PC-9 (cell line): Measurements from ENCODE around the gene TMEM108. TPM values are rescaled to one million over a fixed set of nuclear protein-coding genes. Genes with fewer than 3 reads are reported as not detected.

Experiments
- BruUV-seq: library from RNA; stranded (reverse); fragments of 400-500 nt; replicated peaks from 2 replicates; lab custom pipeline; 2021; lab: Mats Ljungman, UMichigan
- CTCF ChIA-PET: fragments of 300-600 bp; sonication (Branson Sonifier 250); formaldehyde crosslinking; loops from one replicate; lab custom pipeline; 2022; ENCODE audit warnings: antibody characterized with exemption; lab: Charles Lee
- POLR2A ChIA-PET: fragments of 300-600 bp; sonication (Branson Sonifier 250); formaldehyde crosslinking; loops from one replicate; lab custom pipeline; 2022; ENCODE audit warnings: antibody characterized with exemption; ENCODE audit not compliant: unreplicated experiment; lab: Charles Lee
- DNase-seq, 2 experiments: peaks; one replicate each; pipeline versions ENCODE4 v3.0.0 to v3.0.0-alpha.2; 2015 to 2022; ENCODE audit warnings: mixed read lengths in 1 of 2
- H2AFZ ChIP-seq: fragments of 200-600 bp; sonication (generic); 2 replicates; pipeline ENCODE4 v1.8.1; 2017; ENCODE audit warnings: antibody characterized with exemption
- H3F3A ChIP-seq: fragments of 200-600 bp; sonication (generic); 2 replicates; pipeline ENCODE4 v1.8.1; 2017; ENCODE audit warnings: antibody characterized with exemption, mild to moderate bottlenecking, low read depth; ENCODE audit not compliant: insufficient read depth
- H3K27ac ChIP-seq: fragments of 200-600 bp; sonication (generic); 2 replicates; pipeline ENCODE4 v1.6.1; 2016; ENCODE audit warnings: mixed run types
- H3K27me3 ChIP-seq: fragments of 200-600 bp; sonication (generic); 2 replicates; pipeline ENCODE4 v1.6.1; 2016; ENCODE audit warnings: low read depth, mixed run types; ENCODE audit not compliant: insufficient read depth
- H3K36me3 ChIP-seq: fragments of 200-600 bp; sonication (generic); 2 replicates; pipeline ENCODE4 v1.6.1; 2016; ENCODE audit warnings: low read depth, mixed run types
- H3K4me1 ChIP-seq: fragments of 200-600 bp; sonication (generic); replicated peaks from 2 replicates; pipeline ENCODE4 v1.6.1; 2016; ENCODE audit warnings: mixed run types; ENCODE audit not compliant: insufficient read depth
- H3K4me2 ChIP-seq: fragments of 200-600 bp; sonication (generic); 2 replicates; pipeline ENCODE4 v1.6.1; 2017; ENCODE audit warnings: mixed run types
- H3K4me3 ChIP-seq: fragments of 200-600 bp; sonication (generic); 2 replicates; pipeline ENCODE4 v1.6.1; 2016; ENCODE audit warnings: mixed run types
- H3K79me2 ChIP-seq: fragments of 200-600 bp; sonication (generic); 2 replicates; pipeline ENCODE4 v1.6.1; 2017; ENCODE audit warnings: low read depth, mixed run types
- H3K9me2 ChIP-seq: fragments of 200-600 bp; sonication (generic); 2 replicates; pipeline ENCODE4 v1.8.1; 2017; ENCODE audit warnings: mild to moderate bottlenecking; ENCODE audit not compliant: insufficient read depth
- H3K9me3 ChIP-seq: fragments of 200-600 bp; sonication (generic); 2 replicates; pipeline ENCODE4 v1.8.1; 2016; ENCODE audit warnings: low read depth; ENCODE audit not compliant: insufficient read depth
- H4K20me1 ChIP-seq: fragments of 200-600 bp; sonication (generic); 2 replicates; pipeline ENCODE4 v1.8.1; 2017; ENCODE audit not compliant: insufficient read depth
- CTCF ChIP-seq: fragments of 200-600 bp; sonication (generic); conservative IDR thresholded peaks from 2 replicates; pipeline ENCODE4 v1.6.1; 2017; ENCODE audit warnings: mixed run types, antibody characterized with exemption, mild to moderate bottlenecking, moderate library complexity
- EZH2 ChIP-seq: fragments of 200-600 bp; sonication (generic); IDR thresholded peaks from 2 replicates; pipeline ENCODE4 v1.8.0; 2017; ENCODE audit warnings: antibody characterized with exemption, low read depth
- intact Hi-C: fragments of 100-400 bp; cut with micrococcal nuclease; formaldehyde crosslinking; loops from one replicate; pipeline ENCODE4 v1.10.0; 2022; ENCODE audit not compliant: unreplicated experiment
- total RNA-seq: library from RNA; stranded (reverse); gene quantifications from 2 replicates; pipeline ENCODE4 v1.2.3, GENCODE V29; 2021

The TMEM108 gene
- total RNA-seq, 1 experiment from 2014 or later = not detected

GRCh38 chr3:133230195-133230594 is 192.0 kb downstream of the TMEM108 start:
- H3K79me2 ChIP-seq = no peaks in the 10 kb centered on the region
- no peak overlapping the region for H3K27ac ChIP-seq
- BruUV-seq = no TSS peak
- H3K4me2 ChIP-seq = no peak overlapping the region
- no peak for DNase-seq
- POLR2A ChIA-PET = no interaction called here
- no peaks in the 10 kb centered on the region for H3K36me3 ChIP-seq
- H3K4me1 ChIP-seq = no peaks in the 10 kb centered on the region
- 0 out of 2 replicates have a peak, but pooled peaks cover 3% of the 10 kb centered on the region for H3K9me2 ChIP-seq
- CTCF ChIA-PET = no interaction called here
- H3K4me3 ChIP-seq = no peak overlapping the region
- no peaks in the 10 kb centered on the region for H3K9me3 ChIP-seq
- no peak overlapping the region for H2AFZ ChIP-seq
- no peaks in the 10 kb centered on the region for H3F3A ChIP-seq
- no peaks in the 10 kb centered on the region for H3K27me3 ChIP-seq
- intact Hi-C loops = no loop called here
- no peaks in the 10 kb centered on the region for H4K20me1 ChIP-seq
- TF ChIP-seq CTCF (no peak), EZH2 (no peak)

GRCh38 chr3:133236901-133237300 is 198.7 kb downstream of the TMEM108 start:
- TF ChIP-seq CTCF = no peak
- no peak for TF ChIP-seq EZH2
- intact Hi-C loops = no loop called here

GRCh38 chr3:133237380-133237779 is 199.2 kb downstream of the TMEM108 start:
- TF ChIP-seq EZH2 = no peak
- no peak for TF ChIP-seq CTCF
- Histone ChIP-seq H3K27me3 (no peaks in the 10 kb centered on the region), H3F3A (no peaks in the 10 kb centered on the region), H3K4me1 (no peaks in the 10 kb centered on the region), H3K9me3 (no peaks in the 10 kb centered on the region), H3K4me2 (no peak overlapping the region), H2AFZ (no peak overlapping the region), H3K79me2 (no peaks in the 10 kb centered on the region), H3K36me3 (no peaks in the 10 kb centered on the region), H3K4me3 (no peak overlapping the region), H3K9me2 (no peaks in the 10 kb centered on the region), H4K20me1 (no peaks in the 10 kb centered on the region), H3K27ac (no peak overlapping the region)
- intact Hi-C loops = no loop called here
- no peak for DNase-seq
- POLR2A ChIA-PET = no interaction called here
- CTCF ChIA-PET = no interaction called here
- no TSS peak for BruUV-seq

More at GRCh38 chr3:133236901-133237300, 198.7 kb downstream of the TMEM108 start:
- Histone ChIP-seq H3K4me3 (no peak overlapping the region), H4K20me1 (no peaks in the 10 kb centered on the region), H3K36me3 (no peaks in the 10 kb centered on the region), H3K9me2 (no peaks in the 10 kb centered on the region), H3K4me1 (no peaks in the 10 kb centered on the region), H3K27me3 (no peaks in the 10 kb centered on the region), H3F3A (no peaks in the 10 kb centered on the region), H3K4me2 (no peak overlapping the region), H3K79me2 (no peaks in the 10 kb centered on the region), H2AFZ (no peak overlapping the region), H3K27ac (no peak overlapping the region), H3K9me3 (no peaks in the 10 kb centered on the region)
- ChIA-PET CTCF (no interaction called here), POLR2A (no interaction called here)
- no peak for DNase-seq
- BruUV-seq = no TSS peak
